HL-60 (cell line): Measurements from ENCODE around the gene CRYM.
A peak's percentile ranks its signal among the peaks of the same experiment; 100 is the strongest.
"Not testable (repeated sequence)": the region's sequence is repeated elsewhere in the genome, so short reads cannot be mapped to it uniquely, and the experiment has no call there.

ENCODE experiments used
- DNase-seq, 2 experiments: peaks; one replicate each; pipeline ENCODE4 v3.0.0-alpha.2; 2010 to 2020; ENCODE audit warnings: low read depth in 1 of 2, low spot score in 1 of 2
- H3K27ac ChIP-seq: fragments of 250-450 bp; sonication (Bioruptor Pico); replicated peaks from 2 replicates; pipeline ENCODE4 v1.5.1; 2020; ENCODE audit warnings: mild to moderate bottlenecking, moderate library complexity
- H3K27me3 ChIP-seq: fragments of 250-450 bp; sonication (Bioruptor Pico); 2 replicates; pipeline ENCODE4 v1.5.1; 2021; ENCODE audit warnings: mild to moderate bottlenecking, moderate library complexity; ENCODE audit not compliant: insufficient read depth, poor library complexity, severe bottlenecking
- H3K4me3 ChIP-seq: replicated peaks from 2 replicates; pipeline ENCODE4 v1.5.1; 2011; ENCODE audit warnings: mild to moderate bottlenecking, control low read depth, low read length; ENCODE audit not compliant: insufficient read depth
- CTCF ChIP-seq: IDR thresholded peaks from one replicate; pipeline ENCODE4 v1.5.1; 2011; ENCODE audit warnings: low read length, control low read depth, inconsistent platforms; ENCODE audit not compliant: insufficient read depth
- GABPA ChIP-seq: IDR thresholded peaks from 2 replicates; pipeline ENCODE4 v1.6.1; 2012; ENCODE audit warnings: low read depth
- POLR2AphosphoS5 ChIP-seq: IDR thresholded peaks from 2 replicates; pipeline ENCODE4 v1.6.1; 2012; ENCODE audit warnings: low read depth
- SPI1 ChIP-seq: IDR thresholded peaks from 2 replicates; pipeline ENCODE4 v1.6.1; 2012; ENCODE audit warnings: low read depth, mild to moderate bottlenecking, borderline replicate concordance
- long read RNA-seq: library from polyadenylated mRNA; unstranded; transcript quantifications from one replicate; pipeline ENCODE4 v2.0.0, GENCODE V29; 2020
- TF ChIP-seq, protein P1 (sequence below): IDR thresholded peaks from 2 replicates; pipeline ENCODE4 v1.6.1; 2012; ENCODE audit warnings: low read depth; ENCODE audit not compliant: insufficient replicate concordance

CRYM gene
- long read RNA-seq: 0 reads

- Histone ChIP-seq H3K4me3 (peak within 1 kb of the TSS; percentile 35), H3K27me3 (peaks cover 36% of the 10 kb centered on the region), H3K27ac (no peak within 1 kb of the TSS)
- TF ChIP-seq POLR2AphosphoS5: no peak
- peak; percentile 43 for TF ChIP-seq CTCF
- DNase-seq: peak in 1 of 2 experiments; percentile 24
Observed at GRCh38 chr16:21277927-21278706, at the start of gene CRYM. TSS of gene CRYM (minus strand) at chr16:21278290. CDS start at chr16:21278251, 39 bp downstream.

- Histone ChIP-seq H3K27ac (no peak overlapping the region), H3K27me3 (no peaks in the 10 kb centered on the region), H3K4me3 (no peak overlapping the region)
- no peak for DNase-seq
- no peak for TF ChIP-seq SPI1
Observed at GRCh38 chr16:21327046-21327445, 49.0 kb upstream of the CRYM start.

DNA sequence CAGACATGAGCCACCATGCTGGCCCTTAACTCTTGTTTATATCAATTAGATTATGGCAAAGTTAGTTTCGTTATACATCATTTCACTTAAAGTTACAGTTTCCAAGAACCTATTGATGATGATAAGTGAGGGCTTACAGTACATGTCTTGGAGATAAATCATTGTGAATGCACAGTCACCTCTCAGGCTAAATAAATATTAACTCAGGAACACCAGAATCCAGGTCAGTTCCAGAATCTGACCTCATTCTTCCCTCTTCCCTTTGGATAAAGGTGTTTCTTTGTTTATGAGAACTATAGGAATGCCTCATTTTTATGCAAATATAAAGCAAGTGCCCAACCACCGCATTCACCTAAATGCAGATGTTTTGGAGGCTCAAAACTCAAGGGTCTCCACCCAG is 48.4 kb upstream of the CRYM start:
- Histone ChIP-seq H3K4me3 (no peak overlapping the region), H3K27me3 (no peaks in the 10 kb centered on the region), H3K27ac (no peak overlapping the region)
- TF ChIP-seq, protein P1, sequence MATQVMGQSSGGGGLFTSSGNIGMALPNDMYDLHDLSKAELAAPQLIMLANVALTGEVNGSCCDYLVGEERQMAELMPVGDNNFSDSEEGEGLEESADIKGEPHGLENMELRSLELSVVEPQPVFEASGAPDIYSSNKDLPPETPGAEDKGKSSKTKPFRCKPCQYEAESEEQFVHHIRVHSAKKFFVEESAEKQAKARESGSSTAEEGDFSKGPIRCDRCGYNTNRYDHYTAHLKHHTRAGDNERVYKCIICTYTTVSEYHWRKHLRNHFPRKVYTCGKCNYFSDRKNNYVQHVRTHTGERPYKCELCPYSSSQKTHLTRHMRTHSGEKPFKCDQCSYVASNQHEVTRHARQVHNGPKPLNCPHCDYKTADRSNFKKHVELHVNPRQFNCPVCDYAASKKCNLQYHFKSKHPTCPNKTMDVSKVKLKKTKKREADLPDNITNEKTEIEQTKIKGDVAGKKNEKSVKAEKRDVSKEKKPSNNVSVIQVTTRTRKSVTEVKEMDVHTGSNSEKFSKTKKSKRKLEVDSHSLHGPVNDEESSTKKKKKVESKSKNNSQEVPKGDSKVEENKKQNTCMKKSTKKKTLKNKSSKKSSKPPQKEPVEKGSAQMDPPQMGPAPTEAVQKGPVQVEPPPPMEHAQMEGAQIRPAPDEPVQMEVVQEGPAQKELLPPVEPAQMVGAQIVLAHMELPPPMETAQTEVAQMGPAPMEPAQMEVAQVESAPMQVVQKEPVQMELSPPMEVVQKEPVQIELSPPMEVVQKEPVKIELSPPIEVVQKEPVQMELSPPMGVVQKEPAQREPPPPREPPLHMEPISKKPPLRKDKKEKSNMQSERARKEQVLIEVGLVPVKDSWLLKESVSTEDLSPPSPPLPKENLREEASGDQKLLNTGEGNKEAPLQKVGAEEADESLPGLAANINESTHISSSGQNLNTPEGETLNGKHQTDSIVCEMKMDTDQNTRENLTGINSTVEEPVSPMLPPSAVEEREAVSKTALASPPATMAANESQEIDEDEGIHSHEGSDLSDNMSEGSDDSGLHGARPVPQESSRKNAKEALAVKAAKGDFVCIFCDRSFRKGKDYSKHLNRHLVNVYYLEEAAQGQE: no peak
- no peak for TF ChIP-seq GABPA
- TF ChIP-seq SPI1: no peak
- TF ChIP-seq CTCF: no peak
- no peak for TF ChIP-seq POLR2AphosphoS5
- DNase-seq: no peak

DNA sequence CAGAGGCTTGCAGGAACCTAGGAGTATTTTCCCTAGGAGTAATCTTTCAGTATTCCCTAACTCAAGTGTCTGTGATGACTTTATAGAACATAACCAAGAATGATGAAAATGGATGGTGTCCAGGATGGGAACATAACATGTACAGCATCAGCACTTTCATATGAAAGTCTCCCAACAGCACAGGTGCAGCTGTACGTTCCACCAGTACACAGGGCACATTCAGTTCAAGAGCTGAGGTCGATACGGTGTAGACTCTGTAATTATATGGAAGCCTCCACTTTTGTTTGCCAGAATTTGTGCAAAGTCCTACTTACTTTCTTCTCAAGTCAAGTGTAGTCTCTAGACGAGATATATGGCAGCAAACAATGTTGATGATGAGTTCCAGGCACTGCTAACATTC is 46.2 kb upstream of the CRYM start:
- TF ChIP-seq CTCF (no peak), SPI1 (no peak), GABPA (no peak), POLR2AphosphoS5 (no peak)
- TF ChIP-seq, protein P1: no peak
- no peak for DNase-seq
- no peak overlapping the region for H3K27ac ChIP-seq

DNA sequence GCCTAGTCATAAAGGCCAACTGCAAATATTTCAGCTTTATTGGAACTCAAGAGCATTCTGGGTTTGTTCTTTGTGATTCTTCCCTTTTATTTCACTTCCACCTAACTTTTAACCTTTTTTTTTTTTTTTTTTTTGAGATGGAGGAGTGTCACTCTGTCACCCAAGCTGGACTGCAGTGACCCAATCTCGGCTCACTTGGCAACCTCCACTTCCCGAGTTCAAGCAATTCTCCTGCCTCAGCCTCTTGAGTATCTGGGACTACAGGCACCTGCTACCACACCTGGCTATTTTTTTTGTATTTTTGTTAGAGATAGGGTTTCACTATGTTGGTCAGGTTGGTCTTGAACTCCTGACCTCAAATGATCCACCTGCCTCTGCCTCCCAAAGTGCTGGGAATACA is 44.2 kb upstream of the CRYM start:
- H3K4me3 ChIP-seq, H3K27ac ChIP-seq, H3K27me3 ChIP-seq, DNase-seq: not testable (repeated sequence)

More for the DNA sequence above, 46.2 kb upstream of the CRYM start:
- Histone ChIP-seq H3K27me3 (no peaks in the 10 kb centered on the region), H3K4me3 (no peak overlapping the region)
